Raji (cell line): ENCODE results near the gene SBF2.

Experiments used
- POLR2A ChIP-seq: IDR thresholded peaks from 2 replicates; pipeline ENCODE4 v1.6.1; 2011; ENCODE audit warnings: low read depth, low read length, control low read depth; ENCODE audit not compliant: insufficient read depth

SBF2 gene

GRCh38 chr11:10211470-10211869 is 82.5 kb downstream of the SBF2 start:
- no peak for TF ChIP-seq POLR2A

- TF ChIP-seq POLR2A: no peak
Measured at GRCh38 chr11:10209326-10209725, 84.7 kb downstream of the SBF2 start.

GRCh38 chr11:10208131-10208575 is 85.9 kb downstream of the SBF2 start:
- no peak for TF ChIP-seq POLR2A

GRCh38 chr11:10205928-10206327 is 88.1 kb downstream of the SBF2 start:
- TF ChIP-seq POLR2A: no peak

- no peak for TF ChIP-seq POLR2A
Measured at GRCh38 chr11:10204021-10204420, 90.0 kb downstream of the SBF2 start.

GRCh38 chr11:10201343-10201742 is 92.7 kb downstream of the SBF2 start:
- TF ChIP-seq POLR2A: no peak

GRCh38 chr11:10197091-10197490 is 96.9 kb downstream of the SBF2 start:
- no peak for TF ChIP-seq POLR2A

GRCh38 chr11:10192036-10192435 is 102.0 kb downstream of the SBF2 start:
- no peak for TF ChIP-seq POLR2A

- TF ChIP-seq POLR2A: no peak
Measured at GRCh38 chr11:10181811-10182210, 112.2 kb downstream of the SBF2 start.

- no peak for TF ChIP-seq POLR2A
Measured at GRCh38 chr11:10164621-10165020, 129.4 kb downstream of the SBF2 start.

GRCh38 chr11:10162222-10162621 is 131.8 kb downstream of the SBF2 start:
- TF ChIP-seq POLR2A: no peak

GRCh38 chr11:10160350-10160749 is 133.7 kb downstream of the SBF2 start:
- no peak for TF ChIP-seq POLR2A

- TF ChIP-seq POLR2A: no peak
Measured at GRCh38 chr11:10158461-10158860, 135.6 kb downstream of the SBF2 start.

- no peak for TF ChIP-seq POLR2A
Measured at GRCh38 chr11:10155793-10156490, 138.1 kb downstream of the SBF2 start.

- no peak for TF ChIP-seq POLR2A
Measured at GRCh38 chr11:10150800-10151199, 143.2 kb downstream of the SBF2 start.

- no peak for TF ChIP-seq POLR2A
Measured at GRCh38 chr11:10149553-10149952, 144.5 kb downstream of the SBF2 start.

GRCh38 chr11:10147195-10147594 is 146.8 kb downstream of the SBF2 start:
- no peak for TF ChIP-seq POLR2A

- TF ChIP-seq POLR2A: no peak
Measured at GRCh38 chr11:10144954-10145353, 149.1 kb downstream of the SBF2 start.

- TF ChIP-seq POLR2A: no peak
Measured at GRCh38 chr11:10139656-10140055, 154.4 kb downstream of the SBF2 start.
